ENCODE measurements around the gene SLC7A7.
"Not testable (repeated sequence)": the region's sequence is repeated elsewhere in the genome, so short reads cannot be mapped to it uniquely, and the experiment has no call there.

The SLC7A7 gene

DNA sequence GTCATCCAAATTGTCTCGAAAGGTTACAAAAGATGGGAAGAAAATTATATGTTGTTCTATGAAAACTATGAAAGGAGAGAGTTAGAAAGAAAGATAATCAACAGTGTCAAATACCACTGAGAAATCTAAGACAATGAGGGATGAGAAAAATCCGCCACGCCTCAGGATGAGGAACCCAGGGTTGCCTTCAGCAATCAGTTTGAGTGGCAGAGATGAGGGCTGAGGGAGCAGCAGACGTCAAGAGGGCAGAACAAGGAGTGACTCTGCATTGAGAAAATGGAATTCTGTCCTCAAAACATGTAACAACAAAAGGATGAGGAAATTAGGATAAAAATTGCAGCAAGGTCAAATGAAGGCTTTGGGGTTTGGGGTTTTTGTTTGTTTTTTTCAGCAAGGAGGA is 67.0 kb downstream of the SLC7A7 start:
- DNase-seq = no peak

DNA sequence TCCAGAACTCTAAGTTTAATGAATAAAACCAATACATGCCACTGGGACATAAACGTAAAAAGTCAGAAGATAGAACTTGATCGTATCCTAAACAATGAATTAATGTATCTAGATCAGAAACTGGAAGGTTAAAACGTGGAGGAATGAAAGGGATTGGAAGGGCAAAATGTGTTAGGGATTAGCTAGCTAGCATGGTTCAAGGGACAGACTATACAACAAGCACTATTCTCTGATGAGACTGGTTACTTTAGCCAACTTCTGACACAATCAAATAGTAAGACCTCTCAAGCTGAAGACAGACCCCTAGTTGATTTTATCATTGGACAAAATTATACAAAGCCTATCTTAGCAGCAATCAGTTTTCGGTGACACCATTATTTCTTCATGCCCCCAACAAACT is 67.5 kb downstream of the SLC7A7 start:
- no peak for DNase-seq

DNA sequence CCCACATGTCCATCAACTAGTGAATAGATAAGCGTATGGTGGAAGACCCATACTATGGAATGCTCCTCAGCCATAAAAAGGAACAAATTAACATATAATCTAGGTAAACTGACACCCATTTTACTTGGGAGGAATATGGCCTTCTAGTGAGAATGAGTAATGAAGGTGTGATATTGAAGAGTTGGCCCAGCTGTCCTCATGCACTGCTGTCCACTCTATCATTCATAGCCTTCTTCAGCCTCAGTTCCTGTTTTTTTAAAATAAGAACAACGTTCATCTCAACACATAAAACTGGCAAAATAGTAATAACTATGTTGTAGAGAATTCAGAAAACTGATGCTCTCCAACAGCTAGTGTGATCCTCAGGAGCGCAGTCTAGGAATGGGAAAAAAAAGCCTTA is 75.2 kb downstream of the SLC7A7 start:
- DNase-seq = no peak

DNA sequence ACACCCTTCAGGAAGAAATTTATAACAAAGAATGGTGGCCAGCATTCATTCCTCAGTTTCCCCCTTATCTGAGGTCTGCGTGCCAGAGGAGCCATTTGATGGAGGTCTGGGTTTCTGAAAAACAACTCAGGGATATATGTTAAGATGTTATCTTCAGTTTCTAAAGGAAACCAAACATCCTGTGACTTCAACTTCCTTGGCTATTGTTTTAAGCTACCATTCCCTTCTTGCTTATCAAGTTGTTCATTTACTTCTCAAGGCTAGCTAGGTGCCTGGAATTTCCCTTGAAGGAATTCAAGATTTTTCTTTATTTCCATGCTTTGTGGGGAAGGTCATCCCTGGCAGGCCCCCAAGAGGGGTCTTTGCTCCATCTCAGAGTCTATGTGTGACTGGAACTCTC is 75.8 kb downstream of the SLC7A7 start:
- DNase-seq = no peak

DNA sequence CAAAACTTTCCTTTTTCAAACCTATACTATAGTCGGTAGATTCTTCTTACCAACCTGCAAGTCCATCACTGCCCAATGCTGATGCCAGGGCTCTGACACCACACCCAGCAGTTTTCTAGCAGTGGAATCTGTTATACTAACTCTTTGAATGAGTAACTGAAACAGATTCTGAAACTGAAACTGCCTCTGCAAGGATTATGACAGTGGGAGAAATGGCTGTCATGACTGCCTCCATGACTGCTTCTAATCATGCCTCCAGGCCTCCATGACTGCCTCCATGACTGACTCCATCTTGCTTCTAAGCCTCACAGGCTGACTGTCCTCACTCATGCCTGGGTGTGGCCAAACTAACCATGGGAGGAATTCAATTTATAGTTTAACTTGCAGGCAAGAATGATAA is 78.2 kb downstream of the SLC7A7 start:
- DNase-seq = peak; percentile 87

DNA sequence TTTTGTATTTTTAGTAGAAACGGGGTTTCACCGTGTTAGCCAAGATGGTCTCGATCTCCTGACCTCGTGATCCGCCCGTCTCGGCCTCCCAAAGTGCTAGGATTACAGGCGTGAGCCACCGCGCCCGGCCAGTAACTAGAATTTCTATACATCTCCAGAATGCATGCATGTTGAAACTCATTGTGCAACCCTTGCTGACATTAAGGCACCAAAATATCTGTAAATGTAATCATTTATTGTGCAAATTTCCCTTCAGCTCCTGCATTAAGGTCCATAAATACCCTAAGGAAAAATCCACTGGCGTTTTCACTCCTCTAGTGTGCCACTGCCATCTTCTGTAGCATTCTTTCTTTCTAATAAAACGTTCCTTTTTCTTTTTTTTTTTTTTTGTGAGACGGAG is 78.9 kb downstream of the SLC7A7 start:
- not testable (repeated sequence) for DNase-seq

DNA sequence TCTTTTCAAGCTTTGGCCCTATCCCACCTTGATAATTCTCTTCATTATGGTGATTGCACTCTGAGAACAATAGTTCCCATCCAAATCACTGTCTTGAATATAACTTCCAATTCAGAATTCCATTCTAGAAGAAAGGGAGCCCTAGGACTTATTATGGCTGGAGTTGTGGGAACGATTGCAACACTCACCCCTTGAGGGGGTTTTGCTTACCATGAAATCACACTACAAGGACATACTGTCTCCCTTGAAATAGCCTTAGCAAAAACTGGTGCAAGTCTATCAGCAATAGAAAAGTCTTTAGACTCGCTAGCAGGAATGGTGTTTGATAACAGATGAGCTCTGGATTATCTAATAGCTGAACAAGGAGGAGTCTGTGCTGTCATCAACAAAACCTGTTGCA is 80.1 kb downstream of the SLC7A7 start:
- no peak for DNase-seq

DNA sequence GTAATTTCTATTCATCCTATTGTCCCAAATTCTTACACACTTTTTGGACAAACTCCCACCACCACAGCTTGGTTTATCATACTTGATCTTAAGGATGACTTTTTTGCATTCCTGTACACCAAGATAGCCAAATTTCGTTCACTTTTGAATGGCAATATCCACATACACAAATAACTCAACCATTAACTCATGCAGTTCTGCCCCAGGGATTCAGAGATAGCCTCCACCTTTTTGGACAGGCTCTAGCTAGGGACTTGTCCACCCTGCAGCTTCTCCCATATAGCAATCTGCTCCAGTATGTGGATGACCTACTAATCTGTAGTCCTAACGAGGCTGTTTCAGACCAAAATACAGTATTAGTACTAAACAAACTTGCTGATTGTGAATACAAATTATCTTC is 81.4 kb downstream of the SLC7A7 start:
- no peak for DNase-seq

DNA sequence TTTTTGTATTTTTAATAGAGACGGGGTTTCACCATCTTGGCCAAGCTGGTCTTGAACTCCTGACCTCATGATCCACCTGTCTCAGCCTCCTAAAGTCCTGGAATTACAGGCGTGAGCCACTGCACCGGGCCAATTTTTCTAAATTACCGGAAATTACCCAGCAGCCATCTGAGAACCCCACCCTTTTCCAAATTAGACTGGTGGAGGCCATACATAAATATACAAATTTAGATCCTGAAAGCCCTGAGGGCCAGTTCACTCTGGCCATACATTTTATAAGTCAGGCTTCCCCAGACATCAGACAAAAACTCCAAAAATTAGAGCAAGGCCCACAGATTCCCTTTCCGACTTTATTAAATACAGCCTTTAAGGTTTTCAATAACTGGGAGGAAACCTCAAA is 83.2 kb downstream of the SLC7A7 start:
- DNase-seq = not testable (repeated sequence)

DNA sequence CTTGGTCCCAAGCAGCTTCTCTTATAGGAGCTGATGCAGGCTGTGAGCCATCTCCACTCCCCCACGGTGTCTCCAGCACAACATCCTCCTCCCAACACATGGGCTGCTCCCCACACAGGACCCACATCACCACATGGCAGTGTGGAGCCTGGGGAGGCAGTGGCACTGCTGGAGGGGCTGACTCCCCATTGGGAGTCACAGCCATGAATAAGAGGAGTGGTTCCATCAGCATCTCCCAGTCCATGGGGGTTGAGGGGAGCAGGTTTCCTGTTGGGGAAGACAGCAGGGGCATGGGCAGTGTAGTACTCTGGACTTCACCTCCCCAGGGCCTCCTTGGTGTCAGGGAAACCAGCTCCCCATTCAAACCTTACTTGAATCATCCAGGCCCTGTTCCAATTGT is 89.2 kb downstream of the SLC7A7 start:
- DNase-seq = no peak

DNA sequence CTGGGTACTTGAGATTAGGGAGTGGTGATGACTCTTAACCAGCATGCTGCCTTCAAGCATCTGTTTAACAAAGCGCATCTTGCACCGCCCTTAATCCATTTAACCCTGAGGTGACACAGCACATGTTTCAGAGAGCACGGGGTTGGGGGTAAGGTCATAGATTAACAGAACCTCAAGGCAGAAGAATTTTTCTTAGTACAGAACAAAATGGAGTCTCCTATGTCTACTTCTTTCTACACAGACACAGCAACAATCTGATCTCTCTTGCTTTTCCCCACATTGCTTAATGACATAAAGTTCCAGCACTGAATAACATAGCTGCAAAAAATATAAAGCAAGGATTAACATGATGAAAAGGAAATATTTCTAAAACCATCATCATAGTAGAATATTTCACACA is 89.9 kb downstream of the SLC7A7 start:
- DNase-seq = not testable (repeated sequence)

DNA sequence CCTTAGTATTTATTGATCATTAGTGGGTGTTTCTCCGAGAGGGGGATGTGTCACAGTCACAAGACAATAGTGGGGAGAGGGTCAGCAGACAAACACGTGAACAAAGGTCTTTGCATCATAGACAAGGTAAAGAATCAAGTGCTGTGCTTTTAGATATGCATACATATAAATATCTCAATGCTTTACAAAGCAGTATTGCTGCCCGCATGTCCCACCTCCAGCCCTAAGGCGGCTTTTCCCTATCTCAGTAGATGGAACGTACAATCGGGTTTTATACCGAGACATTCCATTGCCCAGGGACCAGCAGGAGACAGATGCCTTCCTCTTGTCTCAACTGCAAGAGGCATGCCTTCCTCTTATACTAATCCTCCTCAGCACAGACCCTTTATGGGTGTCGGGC is 90.4 kb downstream of the SLC7A7 start:
- not testable (repeated sequence) for DNase-seq

DNA sequence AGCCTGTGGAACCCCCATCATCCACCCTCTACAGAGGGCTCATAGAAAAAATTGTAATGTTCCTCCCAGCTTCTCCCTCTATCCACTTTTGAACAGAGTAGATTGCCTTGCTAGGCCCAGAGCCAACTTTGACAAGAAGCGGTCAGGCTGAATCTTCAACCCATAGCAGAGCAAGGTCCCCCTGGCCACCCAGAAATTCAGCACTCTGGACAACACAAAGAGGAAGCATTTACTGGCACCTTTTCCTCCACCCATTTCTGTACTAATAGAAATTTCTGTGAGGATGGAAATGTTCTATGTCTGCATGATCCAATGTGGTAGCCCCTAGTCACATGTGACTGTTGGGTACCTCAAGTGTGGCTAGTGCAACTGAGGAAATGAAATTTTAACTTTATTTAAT is 91.4 kb downstream of the SLC7A7 start:
- no peak for DNase-seq

Measured in activated CD4-positive, alpha-beta T cell treated with anti-CD3 and anti-CD28 coated beads, Interleukin-2, Interleukin-6, amounts not matched to agents 100 ng/mL and 50 ng/mL, durations not matched to agents 16 hours and 8 hours (primary cell).